Kidney glomerular epithelial cell (primary cell): ENCODE data around the gene GET3.

ENCODE experiments used
- DNase-seq: peaks from one replicate; lab custom pipeline; 2025; lab: John Stamatoyannopoulos, UW

GET3 gene

GRCh38 chr19:12779162-12779993 is 42.1 kb downstream of the GET3 start:
- DNase-seq, result peak; percentile 23

GRCh38 chr19:12782174-12782423 is 44.8 kb downstream of the GET3 start:
- peak; percentile 24 for DNase-seq

GRCh38 chr19:12782424-12783290 is 45.4 kb downstream of the GET3 start:
- DNase-seq, result peak; percentile 23

DNA sequence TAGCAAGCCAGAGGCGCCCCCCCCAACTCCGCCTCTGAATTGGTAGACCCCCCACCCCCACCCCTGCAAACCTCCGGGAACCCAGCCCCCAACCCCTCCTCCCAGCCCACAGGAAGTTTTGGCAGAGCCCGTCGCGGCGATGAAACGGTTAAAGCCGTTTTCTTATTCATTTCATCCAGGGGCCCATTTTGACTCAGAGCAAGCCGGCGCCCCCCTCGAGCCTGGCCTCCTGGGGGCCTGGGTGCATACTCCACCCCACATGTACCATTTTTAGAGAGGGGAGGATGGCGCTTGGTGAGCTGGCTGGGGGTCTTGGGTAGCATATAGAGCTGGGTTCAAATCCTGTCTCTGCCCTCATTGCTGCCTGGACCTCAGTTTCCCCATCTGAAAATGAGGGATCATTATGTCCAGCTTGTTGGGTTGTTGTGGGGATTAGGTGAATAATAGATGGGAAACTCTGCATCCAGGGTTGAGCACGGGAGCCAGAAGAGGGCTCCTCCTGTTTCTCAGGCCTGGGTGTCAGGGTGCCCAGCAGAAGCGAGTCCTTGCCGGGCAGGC is 46.1 kb downstream of the GET3 start:
- DNase-seq, result no peak

- peak; percentile 37 for DNase-seq
These were observed 46.6 kb downstream of the GET3 start for GRCh38 chr19:12783849-12784393.

DNA sequence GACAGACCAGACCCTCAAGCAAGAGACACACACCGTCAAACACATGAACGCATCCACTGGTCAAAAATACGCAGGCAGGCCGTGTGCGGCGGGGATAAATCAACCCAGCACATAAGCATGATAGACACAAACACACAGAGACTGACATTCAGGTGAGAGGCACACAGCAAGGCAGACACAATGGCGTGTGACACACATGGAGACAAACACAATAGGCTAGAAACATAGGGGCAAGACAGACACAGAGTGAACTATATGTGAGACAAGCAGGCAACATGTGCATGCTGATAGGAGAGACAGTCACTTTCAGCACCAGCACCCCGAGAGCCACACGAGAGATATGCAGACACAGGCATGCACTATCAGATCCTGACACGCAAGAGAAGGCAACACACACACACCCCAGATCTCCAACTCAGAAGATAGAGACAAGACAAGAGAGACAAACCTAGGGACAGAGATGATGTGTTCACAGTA is 47.1 kb downstream of the GET3 start:
- peak; percentile 26 for DNase-seq

DNA sequence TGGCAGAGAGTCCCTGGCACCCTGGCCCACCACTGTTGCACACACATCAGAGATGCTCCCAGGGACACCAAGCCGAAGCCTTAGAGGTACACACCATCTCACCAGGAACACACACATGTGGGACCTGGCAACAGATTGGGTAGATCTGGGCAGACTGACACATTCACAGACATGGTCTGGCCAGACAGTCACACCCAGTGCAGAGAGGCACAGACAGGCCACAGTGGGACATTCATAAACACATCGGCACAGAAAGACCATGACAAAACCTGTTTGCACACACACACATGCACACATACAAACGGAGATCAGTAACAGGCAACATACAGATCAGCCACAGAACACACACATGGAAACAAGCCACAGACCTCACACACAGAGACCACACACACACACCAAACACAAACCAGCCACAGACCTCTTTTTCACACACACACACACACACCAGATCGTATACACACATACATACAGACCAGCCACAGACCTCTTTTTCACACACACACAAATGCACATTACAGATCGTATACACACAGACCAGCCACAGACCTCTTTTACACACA is 47.7 kb downstream of the GET3 start:
- DNase-seq, result no peak

DNA sequence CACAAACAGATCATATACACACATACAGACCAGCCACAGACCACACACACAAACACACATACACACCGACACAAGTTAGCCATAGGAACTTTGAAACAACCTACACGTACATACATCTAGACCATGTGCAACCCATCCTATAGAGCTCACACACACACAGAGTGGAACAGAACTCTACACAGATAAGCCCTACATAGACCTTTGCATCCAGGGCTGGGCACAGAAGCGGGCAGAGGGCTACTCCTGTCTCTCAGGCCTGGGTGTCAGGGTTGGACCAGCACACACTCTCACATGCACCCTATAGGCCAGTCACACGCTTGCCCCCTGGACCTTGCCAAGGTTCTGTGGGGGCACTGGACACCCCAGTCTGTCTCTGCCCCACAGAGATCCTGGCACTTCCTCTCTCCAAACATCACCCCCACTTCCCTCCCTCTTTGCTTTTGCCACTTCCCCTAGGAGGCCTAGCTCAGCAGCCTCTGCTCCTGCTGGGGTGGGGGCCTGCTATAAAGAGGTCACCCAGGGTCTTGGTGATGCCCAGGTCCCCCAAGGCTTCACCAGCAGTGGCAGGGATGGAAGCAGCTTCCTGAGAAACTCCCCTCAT is 48.2 kb downstream of the GET3 start:
- DNase-seq, result no peak

GRCh38 chr19:12786141-12786870 is 49.0 kb downstream of the GET3 start:
- no peak for DNase-seq

GRCh38 chr19:12786952-12787351 is 49.7 kb downstream of the GET3 start:
- no peak for DNase-seq

DNA sequence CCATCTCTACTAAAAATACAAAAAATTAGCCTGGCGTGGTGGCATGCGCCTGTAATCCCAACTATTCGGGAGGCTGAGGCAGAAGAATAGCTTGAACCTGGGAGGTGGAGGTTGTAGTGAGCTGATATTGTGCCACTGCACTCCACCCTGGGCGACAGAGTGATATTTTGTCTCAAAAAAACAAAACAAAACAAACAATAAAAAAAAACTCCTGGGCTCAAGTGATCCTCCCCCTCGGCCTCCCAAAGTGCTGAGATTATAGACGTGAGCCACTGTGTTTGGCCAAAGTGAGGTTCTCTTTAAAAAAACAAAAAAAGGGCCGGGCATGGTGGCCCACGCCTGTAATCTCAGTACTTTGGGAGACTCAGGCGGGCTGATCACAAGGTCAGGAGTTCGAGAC is 50.2 kb downstream of the GET3 start:
- no peak for DNase-seq

- no peak for DNase-seq
These were observed 50.9 kb downstream of the GET3 start for GRCh38 chr19:12788042-12788681.

DNA sequence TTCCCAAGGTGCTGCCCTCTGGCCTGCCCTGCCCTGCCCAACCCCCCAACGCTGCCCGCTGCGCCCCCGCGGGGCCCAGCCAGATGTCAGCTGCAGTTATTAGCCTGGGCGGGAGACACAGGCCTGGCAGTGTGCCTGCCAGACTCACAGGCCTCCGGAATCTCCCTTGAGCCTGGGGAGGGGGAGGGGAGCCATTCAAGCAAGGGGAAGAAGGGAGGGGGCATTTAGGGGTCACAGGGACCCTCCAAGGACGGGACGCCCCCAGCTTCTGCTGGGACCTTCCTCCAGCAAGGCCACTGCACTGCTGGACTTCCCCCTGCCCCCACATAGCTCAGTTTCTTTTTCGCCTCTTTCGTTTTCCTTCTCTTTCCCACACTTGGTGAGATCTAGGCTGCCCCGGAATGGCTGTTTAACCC is 51.4 kb downstream of the GET3 start:
- DNase-seq, result peak; percentile 52

DNA sequence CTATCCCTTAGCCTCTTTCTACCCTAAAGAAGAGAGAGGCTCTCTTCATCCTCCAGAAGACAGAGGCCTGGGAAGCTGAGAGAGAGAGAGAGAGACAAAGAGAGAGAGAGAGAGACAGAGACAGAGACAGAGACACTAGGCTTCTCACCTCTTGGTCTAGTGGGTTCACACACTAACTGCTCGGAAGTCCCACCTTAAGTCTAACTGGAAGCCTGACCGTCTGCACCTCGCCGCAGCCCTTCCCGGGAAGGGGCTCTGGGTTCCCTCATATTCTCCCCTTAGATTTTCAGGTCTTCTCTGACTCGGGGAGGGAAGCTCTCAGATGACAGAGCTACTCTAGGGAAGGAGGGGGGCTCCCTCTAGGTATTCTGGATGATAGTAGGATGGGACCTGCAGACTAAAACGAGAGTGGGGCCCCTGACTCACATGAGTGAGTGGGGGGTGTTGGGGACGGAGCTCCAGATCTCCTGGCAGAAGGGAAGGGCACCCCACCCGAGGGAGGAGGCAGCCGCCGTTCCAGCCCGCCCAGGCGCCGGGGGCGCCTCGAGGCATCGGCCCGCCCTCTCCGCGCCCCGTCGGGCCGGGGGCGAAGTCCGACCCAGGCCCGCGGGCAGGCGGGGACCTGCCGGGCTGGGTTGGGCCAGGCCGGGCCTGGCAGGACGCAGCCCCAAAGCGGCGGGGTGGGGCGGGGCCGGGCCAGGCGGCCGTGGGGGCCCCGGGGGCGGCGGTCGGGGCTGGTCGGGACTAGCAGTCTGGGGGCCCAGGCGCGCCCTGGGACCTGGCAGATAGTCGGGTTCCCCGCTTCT is 52.0 kb downstream of the GET3 start:
- DNase-seq, result no peak

- DNase-seq, result peak; percentile 84
These were observed 52.8 kb downstream of the GET3 start for GRCh38 chr19:12789904-12790619.

DNA sequence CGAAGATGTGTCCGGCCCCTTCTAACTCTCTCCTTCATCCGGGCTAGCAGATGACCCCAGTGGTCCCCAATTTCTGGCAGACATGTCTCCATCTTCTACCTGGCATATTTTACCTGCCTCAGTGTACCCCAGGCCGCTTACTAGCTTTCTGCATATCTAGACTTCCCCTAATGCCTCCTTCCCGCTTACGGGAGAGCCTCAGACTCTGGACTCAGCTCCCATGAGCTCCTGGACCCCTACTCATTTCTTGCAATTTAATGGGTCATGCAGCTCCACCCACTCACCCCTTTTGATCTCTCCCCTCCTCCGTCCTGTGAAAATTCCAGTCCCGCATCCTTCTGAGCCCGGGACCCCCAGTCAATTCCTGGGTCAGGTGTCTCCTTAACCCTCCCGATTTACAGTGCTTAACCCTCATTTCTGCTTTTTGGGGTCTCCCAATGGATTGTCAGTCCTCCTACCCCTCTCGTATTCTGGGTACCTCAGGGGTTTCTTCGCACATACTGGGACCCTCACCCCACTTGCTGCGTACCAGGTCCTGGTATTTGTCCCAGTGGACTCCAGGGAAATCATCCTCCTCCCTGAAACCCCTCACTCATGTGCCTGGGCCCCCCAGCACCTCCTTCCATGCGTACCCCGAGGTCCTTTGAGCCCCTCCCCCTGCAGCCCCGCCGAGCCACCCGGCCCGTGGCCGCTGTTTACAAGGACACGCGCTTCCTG is 53.5 kb downstream of the GET3 start:
- no peak for DNase-seq

DNA sequence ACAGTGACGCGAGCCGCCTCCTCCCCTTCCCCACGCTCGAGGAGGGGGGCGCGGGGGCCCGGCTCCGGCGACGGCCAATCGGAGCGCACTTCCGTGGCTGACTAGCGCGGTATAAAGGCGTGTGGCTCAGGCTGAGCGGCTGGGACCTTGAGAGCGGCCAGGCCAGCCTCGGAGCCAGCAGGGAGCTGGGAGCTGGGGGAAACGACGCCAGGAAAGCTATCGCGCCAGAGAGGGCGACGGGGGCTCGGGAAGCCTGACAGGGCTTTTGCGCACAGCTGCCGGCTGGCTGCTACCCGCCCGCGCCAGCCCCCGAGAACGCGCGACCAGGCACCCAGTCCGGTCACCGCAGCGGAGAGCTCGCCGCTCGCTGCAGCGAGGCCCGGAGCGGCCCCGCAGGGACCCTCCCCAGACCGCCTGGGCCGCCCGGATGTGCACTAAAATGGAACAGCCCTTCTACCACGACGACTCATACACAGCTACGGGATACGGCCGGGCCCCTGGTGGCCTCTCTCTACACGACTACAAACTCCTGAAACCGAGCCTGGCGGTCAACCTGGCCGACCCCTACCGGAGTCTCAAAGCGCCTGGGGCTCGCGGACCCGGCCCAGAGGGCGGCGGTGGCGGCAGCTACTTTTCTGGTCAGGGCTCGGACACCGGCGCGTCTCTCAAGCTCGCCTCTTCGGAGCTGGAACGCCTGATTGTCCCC is 54.2 kb downstream of the GET3 start, which contains the start of gene JUNB:
Gene JUNB, plus strand, starts transcription at position 142 of the 706 bp plus-strand sequence. Its CDS starts 286 bp downstream, at position 428.
- peak; percentile 96 for DNase-seq
